ENCODE measurements around the gene FHAD1.

GRCh38 chr1:15350551-15351200 lies 103.7 kb downstream of the FHAD1 start:
- TF ChIP-seq, protein P1, sequence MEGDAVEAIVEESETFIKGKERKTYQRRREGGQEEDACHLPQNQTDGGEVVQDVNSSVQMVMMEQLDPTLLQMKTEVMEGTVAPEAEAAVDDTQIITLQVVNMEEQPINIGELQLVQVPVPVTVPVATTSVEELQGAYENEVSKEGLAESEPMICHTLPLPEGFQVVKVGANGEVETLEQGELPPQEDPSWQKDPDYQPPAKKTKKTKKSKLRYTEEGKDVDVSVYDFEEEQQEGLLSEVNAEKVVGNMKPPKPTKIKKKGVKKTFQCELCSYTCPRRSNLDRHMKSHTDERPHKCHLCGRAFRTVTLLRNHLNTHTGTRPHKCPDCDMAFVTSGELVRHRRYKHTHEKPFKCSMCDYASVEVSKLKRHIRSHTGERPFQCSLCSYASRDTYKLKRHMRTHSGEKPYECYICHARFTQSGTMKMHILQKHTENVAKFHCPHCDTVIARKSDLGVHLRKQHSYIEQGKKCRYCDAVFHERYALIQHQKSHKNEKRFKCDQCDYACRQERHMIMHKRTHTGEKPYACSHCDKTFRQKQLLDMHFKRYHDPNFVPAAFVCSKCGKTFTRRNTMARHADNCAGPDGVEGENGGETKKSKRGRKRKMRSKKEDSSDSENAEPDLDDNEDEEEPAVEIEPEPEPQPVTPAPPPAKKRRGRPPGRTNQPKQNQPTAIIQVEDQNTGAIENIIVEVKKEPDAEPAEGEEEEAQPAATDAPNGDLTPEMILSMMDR (conservative IDR thresholded peaks at IDR 0.05; ENCODE audit: low read length), result no peak
- no peak for TF ChIP-seq EZH2phosphoT487 (IDR thresholded peaks at IDR 0.05; ENCODE audit: borderline replicate concordance, low read depth, low read length)
